Fibroblast of lung (primary cell): Measurements from ENCODE around the gene GRID1. TPM values are rescaled to one million over a fixed set of nuclear protein-coding genes. Genes with fewer than 3 reads are reported as not detected.

ENCODE experiments used
- DNase-seq, 2 donors: peaks; one replicate each; pipeline versions ENCODE4 v3.0.0 to v3.0.0-alpha.2; 2010; ENCODE audit warnings: low read depth in 2 of 2
- H2AFZ ChIP-seq: 2 replicates; pipeline ENCODE4 v1.5.1; 2012; ENCODE audit warnings: low read length, control low read depth, inconsistent platforms
- H3K27ac ChIP-seq: 2 replicates; pipeline ENCODE4 v1.5.1; 2011; ENCODE audit warnings: low read length, control low read depth; ENCODE audit not compliant: insufficient read depth
- H3K27me3 ChIP-seq: 2 replicates; pipeline ENCODE4 v1.5.1; 2011; ENCODE audit warnings: mild to moderate bottlenecking, low read length; ENCODE audit not compliant: control insufficient read depth, insufficient read depth
- H3K36me3 ChIP-seq: 2 replicates; pipeline ENCODE4 v1.5.1; 2011; ENCODE audit warnings: low read length; ENCODE audit not compliant: control insufficient read depth, insufficient read depth
- H3K4me1 ChIP-seq: 2 replicates; pipeline ENCODE4 v1.5.1; 2011; ENCODE audit warnings: low read length; ENCODE audit not compliant: control insufficient read depth, insufficient read depth; ENCODE audit errors: extremely low read depth
- H3K4me2 ChIP-seq: 2 replicates; pipeline ENCODE4 v1.5.1; 2011; ENCODE audit warnings: low read length, control low read depth; ENCODE audit not compliant: insufficient read depth; ENCODE audit errors: extremely low read depth
- H3K4me3 ChIP-seq, 4 experiments: fragments of 200-600 bp in 1 of 4; sonication (generic) in 1 of 4; replicated peaks in 1 of 4; 2 replicates each; pipeline ENCODE4 v1.5.1; 2011 to 2016; ENCODE audit warnings: low read length in 4 of 4, low read depth in 3 of 4, mild to moderate bottlenecking in 3 of 4, control low read depth in 2 of 4, inconsistent platforms in 1 of 4, mixed read lengths in 1 of 4; ENCODE audit not compliant: insufficient read depth in 1 of 4; ENCODE audit errors: control extremely low read depth in 1 of 4
- H3K79me2 ChIP-seq: 2 replicates; pipeline ENCODE4 v1.5.1; 2012; ENCODE audit warnings: mild to moderate bottlenecking, low read length, inconsistent platforms; ENCODE audit not compliant: control insufficient read depth, insufficient read depth
- H3K9ac ChIP-seq: 2 replicates; pipeline ENCODE4 v1.5.1; 2011; ENCODE audit warnings: mild to moderate bottlenecking, low read length, control low read depth; ENCODE audit not compliant: insufficient read depth
- H3K9me3 ChIP-seq: 2 replicates; pipeline ENCODE4 v1.5.1; 2012; ENCODE audit warnings: low read depth, low read length; ENCODE audit not compliant: control insufficient read depth, insufficient read depth
- H4K20me1 ChIP-seq: 2 replicates; pipeline ENCODE4 v1.5.1; 2011; ENCODE audit warnings: low read length; ENCODE audit not compliant: control insufficient read depth, insufficient read depth; ENCODE audit errors: extremely low read depth
- CTCF ChIP-seq, 2 donors: IDR thresholded peaks in 1 of 2; conservative IDR thresholded peaks in 1 of 2; 1 replicate in 1 of 2; 2 replicates in 1 of 2; pipeline ENCODE4 v1.5.1; 2011 to 2012; ENCODE audit warnings: low read length in 2 of 2, control low read depth in 1 of 2, inconsistent platforms in 1 of 2, low read depth in 1 of 2, mild to moderate bottlenecking in 1 of 2
- EZH2 ChIP-seq: IDR thresholded peaks from 2 replicates; pipeline ENCODE4 v1.5.1; 2012; ENCODE audit warnings: low read length, control low read depth, mild to moderate bottlenecking; ENCODE audit errors: missing control alignments
- polyA plus RNA-seq, 2 donors: library from polyadenylated mRNA; depleted of rRNA in 1 of 2; stranded (reverse) in 1 of 2; unstranded in 1 of 2; fragments of >200 nt; gene quantifications; 2 replicates each; pipeline ENCODE4 v1.2.1, GENCODE V29; 2011 to 2012; ENCODE audit warnings: missing spikeins in 1 of 2
- total RNA-seq: library from RNA; depleted of rRNA; stranded (reverse); fragments of >200 nt; gene quantifications from 2 replicates; pipeline ENCODE4 v1.2.1, GENCODE V29; 2014

Gene GRID1
- total and polyA plus RNA-seq, 2 donors (not counting 1 experiment from before 2014, with no cell fraction given), result 0.03 to 0.33 TPM

DNA sequence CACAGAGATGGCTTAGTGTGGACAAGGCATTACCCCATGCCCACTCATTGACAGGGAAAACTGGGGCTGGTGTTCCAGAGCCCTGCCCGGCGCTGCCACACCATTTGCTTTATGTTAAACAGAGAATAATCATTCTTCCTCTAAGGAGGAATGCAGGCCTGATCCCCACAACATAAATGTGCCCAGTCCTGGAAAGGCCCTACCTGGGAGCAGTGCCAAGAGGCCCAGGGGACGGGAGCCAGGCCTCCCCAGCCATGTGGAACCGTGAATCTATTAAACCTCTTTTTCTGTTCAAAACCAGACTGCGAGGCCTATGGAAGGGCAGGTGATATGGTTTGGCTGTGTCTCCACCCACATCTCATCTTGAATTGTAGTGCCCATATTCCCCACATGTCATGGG, 264.1 kb downstream of the GRID1 start:
- TF ChIP-seq CTCF (conservative IDR thresholded peaks at IDR 0.05 in 1 of 2, IDR thresholded peaks at IDR 0.05 in 1 of 2; ENCODE audit: low read depth in 1 of 2, low read length in 2 of 2) (no peak), EZH2 (no peak)
- H3K79me2 ChIP-seq, result no peaks in the 10 kb centered on the region
- no peaks in the 10 kb centered on the region for H3K9me3 ChIP-seq

DNA sequence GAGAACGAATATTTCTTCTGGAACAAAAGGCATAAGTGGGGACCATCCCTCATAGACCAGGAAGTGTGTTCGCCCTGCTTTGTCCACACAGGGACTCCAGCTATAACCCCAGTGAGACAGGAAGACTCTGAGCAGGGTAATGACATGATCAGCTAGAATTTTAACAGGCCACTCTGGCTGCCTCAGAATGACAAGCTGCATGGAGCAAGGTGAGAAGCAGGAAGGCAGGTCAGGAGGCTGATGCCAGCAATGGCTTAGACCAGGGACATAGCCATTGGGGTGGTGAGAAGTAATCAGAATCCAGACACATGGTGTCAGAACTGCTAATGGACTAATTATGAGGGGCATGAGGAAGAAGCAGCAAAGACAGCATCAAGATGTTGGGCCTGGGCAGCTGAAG, 264.6 kb downstream of the GRID1 start:
- no peak overlapping the region for H3K4me2 ChIP-seq
- no peak overlapping the region for H3K27ac ChIP-seq
- no peak for TF ChIP-seq CTCF (conservative IDR thresholded peaks at IDR 0.05 in 1 of 2, IDR thresholded peaks at IDR 0.05 in 1 of 2; ENCODE audit: low read depth in 1 of 2, low read length in 2 of 2)
- TF ChIP-seq EZH2, result no peak
- no peaks in the 10 kb centered on the region for H3K27me3 ChIP-seq
- no peaks in the 10 kb centered on the region for H3K4me1 ChIP-seq
- H2AFZ ChIP-seq, result no peak overlapping the region
- no peaks in the 10 kb centered on the region for H3K36me3 ChIP-seq
- no peak overlapping the region for H3K4me3 ChIP-seq
- H3K9me3 ChIP-seq, result no peaks in the 10 kb centered on the region
- DNase-seq, result no peak
- H4K20me1 ChIP-seq, result no peaks in the 10 kb centered on the region
- no peak overlapping the region for H3K9ac ChIP-seq
- no peaks in the 10 kb centered on the region for H3K79me2 ChIP-seq

More for the DNA sequence above, 264.1 kb downstream of the GRID1 start:
- Histone ChIP-seq H3K27me3 (no peaks in the 10 kb centered on the region), H3K4me1 (no peaks in the 10 kb centered on the region), H3K4me3 (no peak overlapping the region), H3K27ac (no peak overlapping the region), H3K9ac (no peak overlapping the region), H3K36me3 (no peaks in the 10 kb centered on the region), H3K4me2 (no peak overlapping the region), H2AFZ (no peak overlapping the region), H4K20me1 (no peaks in the 10 kb centered on the region)
- no peak for DNase-seq

- DNase-seq, result peak in 1 of 2 donors; percentile 7
- no peak overlapping the region for H3K27ac ChIP-seq
- no peak for TF ChIP-seq CTCF (conservative IDR thresholded peaks at IDR 0.05 in 1 of 2, IDR thresholded peaks at IDR 0.05 in 1 of 2; ENCODE audit: low read depth in 1 of 2, low read length in 2 of 2)
- H3K36me3 ChIP-seq, result no peaks in the 10 kb centered on the region
- no peaks in the 10 kb centered on the region for H3K79me2 ChIP-seq
- H2AFZ ChIP-seq, result no peak overlapping the region
- no peaks in the 10 kb centered on the region for H3K27me3 ChIP-seq
- no peaks in the 10 kb centered on the region for H4K20me1 ChIP-seq
- no peak overlapping the region for H3K4me2 ChIP-seq
- H3K9ac ChIP-seq, result no peak overlapping the region
- H3K9me3 ChIP-seq, result no peaks in the 10 kb centered on the region
- no peaks in the 10 kb centered on the region for H3K4me1 ChIP-seq
- H3K4me3 ChIP-seq, result no peak overlapping the region
Observed at GRCh38 chr10:86100581-86101061, 266.0 kb downstream of the GRID1 start.
